Panc1 (cell line): ENCODE measurements around the gene BATF2.

Experiments
- CTCF ChIP-seq: fragments of 450-650 bp; IDR thresholded peaks from 2 replicates; pipeline ENCODE4 v1.5.1; 2017; ENCODE audit warnings: mild to moderate bottlenecking
- POLR2AphosphoS5 ChIP-seq: IDR thresholded peaks from 2 replicates; pipeline ENCODE4 v1.6.1; 2012; ENCODE audit warnings: mild to moderate bottlenecking, low read depth, low read length, moderate library complexity
- REST ChIP-seq, 2 experiments: IDR thresholded peaks; 2 replicates each; pipeline ENCODE4 v1.6.1; 2011 to 2012; ENCODE audit warnings: low read depth in 2 of 2, control low read depth in 1 of 2, low read length in 1 of 2, mild to moderate bottlenecking in 1 of 2, moderate library complexity in 1 of 2; ENCODE audit not compliant: insufficient read depth in 1 of 2
- SIN3A ChIP-seq: IDR thresholded peaks from 2 replicates; pipeline ENCODE4 v1.6.1; 2012; ENCODE audit warnings: low read depth, mild to moderate bottlenecking, low read length, moderate library complexity, borderline replicate concordance; ENCODE audit not compliant: insufficient read depth
- TCF7L2 ChIP-seq: IDR thresholded peaks from 2 replicates; pipeline ENCODE4 v1.6.1; 2011; ENCODE audit warnings: mild to moderate bottlenecking, low read depth, low read length, inconsistent platforms

GRCh38 chr11:64998690-64999431 lies 2.1 kb upstream of the BATF2 start:
- TF ChIP-seq CTCF (no peak), POLR2AphosphoS5 (no peak), REST (IDR thresholded peaks at IDR 0.05; ENCODE audit: insufficient read depth in 1 of 2, low read depth in 2 of 2, low read length in 1 of 2) (no peak), SIN3A (no peak), TCF7L2 (no peak)
